ENCODE data around the gene BTBD19.
"Not testable (repeated sequence)": the region's sequence is repeated elsewhere in the genome, so short reads cannot be mapped to it uniquely, and the experiment has no call there.

Gene BTBD19, protein sequence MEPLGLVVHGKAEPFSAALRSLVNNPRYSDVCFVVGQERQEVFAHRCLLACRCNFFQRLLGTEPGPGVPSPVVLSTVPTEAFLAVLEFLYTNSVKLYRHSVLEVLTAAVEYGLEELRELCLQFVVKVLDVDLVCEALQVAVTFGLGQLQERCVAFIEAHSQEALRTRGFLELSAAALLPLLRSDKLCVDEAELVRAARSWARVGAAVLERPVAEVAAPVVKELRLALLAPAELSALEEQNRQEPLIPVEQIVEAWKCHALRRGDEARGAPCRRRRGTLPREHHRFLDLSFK

DNA sequence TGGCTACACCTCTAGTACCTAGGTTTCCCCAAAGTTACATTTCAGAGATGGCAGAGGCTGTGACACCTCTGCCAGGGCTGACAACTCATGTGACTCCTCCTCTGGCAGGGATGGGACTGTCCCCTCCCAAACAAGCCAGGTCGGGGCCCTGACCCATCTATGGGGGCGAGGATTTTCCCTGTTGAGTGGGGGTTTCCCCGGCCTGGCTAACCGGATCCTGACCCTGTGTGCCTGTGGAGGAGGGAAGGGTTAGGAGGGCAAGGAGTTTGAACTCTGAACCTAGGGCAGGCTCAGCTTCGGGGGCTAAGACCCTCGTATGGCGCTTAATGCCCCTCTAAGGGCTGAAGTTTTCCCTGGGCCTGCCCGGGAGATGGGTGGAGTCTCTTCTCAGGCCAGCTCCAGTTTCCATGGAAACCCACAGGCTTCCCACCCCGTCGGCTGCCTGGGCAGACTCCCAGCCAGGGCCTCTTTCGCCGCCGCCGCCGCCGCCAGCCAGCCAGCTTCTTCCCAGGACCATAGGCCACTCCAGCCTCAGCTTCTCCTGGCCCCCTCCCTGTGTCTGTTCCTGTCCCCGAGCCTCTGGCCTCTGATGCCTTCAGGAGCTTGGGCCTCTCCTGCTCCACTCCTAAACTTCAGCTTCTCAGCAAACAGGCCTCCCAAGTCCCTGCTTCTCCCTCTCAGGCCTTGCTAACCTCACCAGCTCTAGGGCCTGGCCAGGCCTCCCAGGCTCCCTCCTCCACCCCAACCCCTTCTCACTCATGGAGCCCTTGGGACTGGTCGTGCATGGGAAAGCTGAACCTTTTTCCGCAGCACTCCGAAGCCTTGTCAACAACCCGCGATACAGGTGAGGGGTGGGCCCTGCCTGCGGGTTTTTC, at the start of gene BTBD19:
TSS of gene BTBD19 (plus strand) at position 461 of the 875 bp plus-strand sequence. CDS start at position 759, 298 bp downstream.
- DNase-seq: peak; percentile 86

DNA sequence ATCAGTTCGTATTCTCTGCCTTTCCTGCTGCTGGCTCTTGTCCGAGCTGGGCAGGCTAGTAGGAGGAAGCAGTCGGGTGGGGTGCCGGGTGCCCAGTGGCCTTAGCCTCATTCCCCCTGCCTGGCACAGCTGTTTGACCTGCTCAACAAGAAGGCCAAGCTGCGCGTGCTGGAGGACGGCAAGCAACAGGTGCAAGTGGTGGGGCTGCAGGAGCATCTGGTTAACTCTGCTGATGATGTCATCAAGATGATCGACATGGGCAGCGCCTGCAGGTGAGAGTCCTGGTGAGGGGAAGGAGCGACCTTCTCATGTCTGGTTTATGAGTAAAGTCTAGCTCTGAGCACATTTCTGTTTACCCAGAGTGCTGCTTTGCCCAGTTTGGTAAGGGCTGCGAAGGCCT, 49.2 kb upstream of the BTBD19 start:
- DNase-seq: no peak

DNA sequence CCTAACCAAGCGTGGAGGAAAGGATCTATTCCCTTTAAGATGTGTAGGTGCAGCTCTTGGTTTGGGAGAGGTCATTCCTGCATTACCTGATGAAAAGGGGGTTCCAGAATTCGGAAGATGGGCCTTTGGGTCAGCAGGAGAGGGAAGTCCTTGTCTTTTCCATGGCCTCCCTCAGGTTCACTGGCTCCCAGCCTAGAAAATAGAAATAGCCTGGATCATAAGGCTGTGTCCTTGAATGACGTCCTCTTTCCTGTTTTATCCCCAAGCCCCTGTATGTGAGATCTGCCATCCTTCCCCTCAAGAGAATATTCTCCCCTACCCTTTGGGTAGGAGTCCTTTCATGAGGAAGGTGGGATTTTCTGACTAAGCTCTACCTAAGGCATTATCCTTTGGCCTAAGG, 47.4 kb upstream of the BTBD19 start:
- no peak for DNase-seq

DNA sequence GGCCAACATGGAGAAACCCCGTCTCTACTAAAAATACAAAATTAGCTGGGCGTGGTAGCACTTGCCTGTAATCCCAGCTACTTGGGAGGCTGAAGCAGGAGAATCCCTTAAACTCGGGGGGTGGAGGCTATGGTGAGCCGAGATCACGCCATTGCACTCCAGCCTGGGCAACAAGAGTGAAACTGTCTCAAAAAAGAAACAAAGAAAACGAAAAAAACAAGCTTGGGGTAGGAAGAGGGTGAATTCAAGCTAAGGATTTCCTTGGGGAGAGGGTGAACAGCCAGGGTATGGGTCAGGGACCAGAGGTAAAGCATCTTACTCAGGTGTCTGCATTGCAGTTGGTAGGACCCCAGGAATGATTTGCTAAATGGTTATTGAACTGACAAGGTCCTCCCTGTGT, 41.9 kb upstream of the BTBD19 start:
- not testable (repeated sequence) for DNase-seq

DNA sequence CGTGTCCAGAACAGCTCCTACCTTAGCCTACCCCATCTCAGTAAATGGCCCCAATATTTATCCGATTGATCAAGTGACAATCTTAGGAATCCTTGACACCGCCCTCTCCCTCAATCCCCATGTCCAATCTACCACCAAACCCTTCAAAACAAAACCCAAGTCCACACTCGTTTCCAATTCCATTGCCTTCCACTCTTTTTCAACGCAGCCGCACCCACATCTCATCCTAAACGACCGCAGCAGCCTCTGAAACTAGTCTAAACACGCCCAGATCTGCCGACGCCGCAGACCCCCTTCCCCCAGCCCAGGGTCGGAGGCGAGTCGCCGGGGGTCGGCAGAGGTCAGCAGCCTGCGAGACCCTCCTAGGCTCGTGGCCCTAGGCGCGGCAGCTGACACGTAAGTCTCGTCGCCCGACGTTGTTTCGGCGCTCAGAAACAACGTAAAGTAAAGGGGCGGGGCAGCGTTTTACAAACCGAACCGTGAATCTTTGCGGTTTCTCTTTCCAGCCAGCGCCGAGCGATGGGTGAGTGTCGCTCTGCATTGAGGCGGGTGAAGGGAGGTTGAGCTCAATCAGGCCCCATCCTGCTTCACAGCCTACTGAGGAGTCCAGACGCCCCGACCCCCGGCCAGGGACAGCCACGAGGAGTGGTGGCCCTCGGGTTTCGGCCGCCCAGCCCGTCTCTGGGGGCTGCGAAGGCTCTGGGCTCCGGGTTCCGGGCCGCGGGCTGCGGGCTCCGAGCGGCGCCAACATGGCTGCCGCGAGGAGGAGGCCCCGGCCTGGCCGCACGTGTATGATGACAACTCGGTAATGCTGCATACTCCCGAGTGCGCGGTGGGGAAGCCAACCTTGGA, 33.0 kb upstream of the BTBD19 start, which contains the start of gene RPS8:
TSS of gene RPS8 (plus strand) at position 463 of the 852 bp plus-strand sequence. CDS start at position 520, 57 bp downstream.
- DNase-seq: peak; percentile 92

DNA sequence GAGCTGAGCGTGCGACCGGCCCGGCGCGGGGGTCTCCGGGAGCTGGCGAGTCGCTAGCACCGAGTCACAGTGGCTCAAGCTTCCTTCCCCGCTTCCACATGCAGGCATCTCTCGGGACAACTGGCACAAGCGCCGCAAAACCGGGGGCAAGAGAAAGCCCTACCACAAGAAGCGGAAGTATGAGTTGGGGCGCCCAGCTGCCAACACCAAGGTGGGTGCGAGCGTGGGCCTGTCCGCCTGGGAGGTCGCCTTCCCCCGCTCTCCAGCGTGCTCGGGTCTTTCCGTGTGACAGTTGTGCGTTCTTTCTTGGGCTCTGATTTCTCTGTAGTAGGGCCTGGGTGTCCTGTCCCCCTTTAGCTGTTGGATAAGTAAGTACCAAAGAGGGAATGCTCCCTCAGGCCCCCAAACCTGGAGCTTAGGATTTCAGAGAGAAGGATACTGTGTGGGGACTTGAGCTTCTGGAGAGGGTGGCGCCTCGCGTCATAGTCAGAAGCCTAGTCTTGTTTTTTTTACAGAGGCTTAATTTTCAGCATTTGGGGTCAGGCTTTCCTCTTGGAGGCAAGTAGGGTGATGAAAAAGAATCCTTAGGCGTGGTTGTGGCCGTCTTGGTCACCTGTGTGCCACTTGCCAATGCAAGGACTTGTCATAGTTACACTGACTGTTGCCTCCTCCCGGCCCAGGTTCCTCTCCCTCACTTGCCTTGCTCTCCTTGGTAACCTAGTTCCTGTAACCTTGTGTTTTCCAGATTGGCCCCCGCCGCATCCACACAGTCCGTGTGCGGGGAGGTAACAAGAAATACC, 32.2 kb upstream of the BTBD19 start:
- peak; percentile 58 for DNase-seq

DNA sequence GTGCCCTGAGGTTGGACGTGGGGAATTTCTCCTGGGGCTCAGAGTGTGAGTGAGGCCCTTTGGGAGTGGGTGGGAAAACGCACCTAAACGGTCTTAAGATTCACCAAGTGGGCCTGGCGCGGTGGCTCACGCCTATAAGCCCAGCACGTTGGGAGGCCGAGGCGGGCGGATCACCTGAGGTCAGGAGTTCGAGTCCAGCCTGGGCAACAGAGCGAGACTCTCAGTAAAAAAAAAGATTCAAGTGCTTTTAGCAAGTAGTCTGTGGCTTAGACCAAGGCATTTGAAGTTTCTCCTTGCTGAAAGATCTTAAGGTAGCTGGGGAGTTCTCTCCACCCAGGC, 31.6 kb upstream of the BTBD19 start:
- DNase-seq: no peak

DNA sequence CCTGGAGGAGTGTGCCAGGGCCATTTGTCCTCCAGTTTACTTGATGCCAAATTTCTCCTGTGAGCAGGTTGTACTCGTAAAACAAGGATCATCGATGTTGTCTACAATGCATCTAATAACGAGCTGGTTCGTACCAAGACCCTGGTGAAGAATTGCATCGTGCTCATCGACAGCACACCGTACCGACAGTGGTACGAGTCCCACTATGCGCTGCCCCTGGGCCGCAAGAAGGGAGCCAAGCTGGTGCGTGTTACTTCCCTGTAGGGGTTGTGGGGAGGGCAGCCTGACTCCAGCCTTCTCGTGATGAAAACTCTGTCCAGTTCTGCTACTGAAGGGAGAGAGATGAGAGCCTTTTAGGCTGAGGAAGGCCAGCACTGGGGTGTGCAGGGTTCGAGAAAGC, 30.8 kb upstream of the BTBD19 start:
- no peak for DNase-seq

DNA sequence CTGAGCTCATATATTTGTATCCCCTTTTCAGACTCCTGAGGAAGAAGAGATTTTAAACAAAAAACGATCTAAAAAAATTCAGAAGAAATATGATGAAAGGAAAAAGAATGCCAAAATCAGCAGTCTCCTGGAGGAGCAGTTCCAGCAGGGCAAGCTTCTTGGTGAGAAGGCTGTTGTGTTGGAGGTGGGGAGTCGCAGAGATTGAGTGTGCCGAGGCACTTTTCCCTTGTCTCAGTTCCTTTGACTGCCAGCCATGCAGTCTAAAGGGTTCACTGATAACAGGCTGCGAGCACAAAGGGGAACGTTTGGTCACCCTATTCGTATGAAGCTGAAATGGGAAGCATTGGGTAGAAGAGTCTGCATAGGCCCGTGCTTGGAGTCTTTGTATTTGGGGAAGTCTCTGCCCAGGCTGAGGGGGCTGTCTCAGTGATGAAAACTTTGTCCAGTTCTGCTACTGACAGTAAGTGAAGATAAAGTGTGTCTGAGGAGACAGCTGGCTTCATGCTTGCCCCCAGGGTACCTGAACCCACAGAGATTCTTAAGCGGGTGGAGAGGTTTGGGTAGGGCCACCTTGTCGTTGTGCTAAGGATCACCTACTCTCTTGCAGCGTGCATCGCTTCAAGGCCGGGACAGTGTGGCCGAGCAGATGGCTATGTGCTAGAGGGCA, 30.2 kb upstream of the BTBD19 start:
- no peak for DNase-seq

DNA sequence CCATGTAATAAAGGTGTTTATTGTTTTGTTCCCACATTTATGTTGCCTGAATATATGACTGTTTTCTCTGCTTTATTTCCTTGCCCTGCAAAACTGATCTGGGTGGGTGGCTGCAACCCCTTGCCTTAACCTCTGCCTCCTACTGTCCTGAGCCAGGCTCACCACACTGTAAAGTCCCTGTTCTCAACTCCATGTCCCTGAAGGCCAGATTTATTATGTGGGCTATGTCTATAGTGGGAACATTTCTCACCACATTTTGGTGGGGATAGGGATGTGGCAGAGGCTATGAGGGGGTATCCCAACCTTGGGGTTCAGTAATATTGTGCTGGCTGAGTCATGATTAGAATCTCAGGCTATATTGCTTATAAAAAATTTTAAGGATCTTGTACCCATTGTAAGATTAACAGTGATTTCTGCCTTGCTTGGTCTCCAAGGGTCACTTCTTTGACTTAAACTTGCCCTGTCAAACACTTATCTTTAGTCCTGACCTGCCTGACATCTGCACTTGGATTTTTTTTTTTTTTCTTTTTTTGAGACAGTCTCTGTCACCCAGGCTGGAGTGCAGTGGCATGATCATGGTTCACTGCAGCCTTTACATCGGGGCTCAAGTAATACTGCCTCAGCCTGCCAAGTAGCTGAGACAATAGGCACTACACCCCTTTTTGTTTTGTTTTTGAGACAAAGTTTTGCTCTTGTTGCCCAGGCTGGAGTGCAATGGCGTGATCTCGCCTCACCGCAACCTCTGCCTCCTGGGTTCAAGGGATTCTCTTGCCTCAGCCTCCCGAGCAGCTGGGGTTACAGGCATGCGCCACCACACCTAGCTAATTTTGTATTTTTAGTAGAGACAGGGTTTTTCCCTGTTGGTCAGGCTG, 29.4 kb upstream of the BTBD19 start:
- no peak for DNase-seq

DNA sequence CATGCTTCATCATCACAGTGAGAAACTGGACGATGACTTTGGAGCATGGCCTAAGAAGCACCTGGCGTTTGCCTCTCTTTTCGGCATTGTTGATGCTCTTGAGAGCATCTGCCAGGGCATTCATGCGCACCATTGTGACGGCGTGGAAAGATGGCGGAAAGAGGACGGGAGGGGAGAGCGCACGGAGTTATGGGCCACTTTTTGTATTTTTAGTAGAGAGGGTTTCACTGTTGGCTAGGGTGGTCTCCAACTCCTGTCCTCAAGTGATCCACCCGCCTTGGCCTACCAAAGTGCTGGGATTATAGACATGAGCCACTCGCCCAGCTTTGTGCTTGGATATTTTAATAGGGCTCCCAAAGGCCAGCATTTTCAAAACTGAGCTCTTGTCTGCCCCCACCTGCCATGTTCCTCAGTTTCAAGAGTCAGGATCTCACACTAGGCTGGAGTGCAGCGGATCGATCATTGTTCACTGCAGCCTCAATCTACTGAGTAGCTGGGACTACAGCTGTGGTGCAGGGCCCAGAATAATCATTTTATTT, 27.7 kb upstream of the BTBD19 start:
- DNase-seq: no peak

DNA sequence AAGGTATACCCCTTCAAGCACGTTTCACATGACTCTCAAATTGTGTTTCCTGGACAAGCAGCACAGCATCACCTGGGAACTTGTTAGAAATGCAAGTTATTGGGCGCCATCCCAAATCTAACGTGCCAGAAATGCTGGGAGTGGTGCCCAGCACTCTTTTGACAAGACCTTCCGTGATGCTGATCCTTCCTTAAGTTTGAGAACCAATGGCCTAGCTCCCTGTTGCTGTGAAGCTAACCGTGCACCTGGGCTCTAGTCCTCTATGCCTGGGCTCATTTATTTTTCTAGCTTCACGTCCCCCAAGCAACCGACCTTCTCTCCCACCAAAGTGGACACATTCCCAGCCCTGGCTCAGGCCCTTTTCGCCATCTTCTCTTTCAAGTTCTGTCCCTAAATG, 24.6 kb upstream of the BTBD19 start:
- DNase-seq: no peak

DNA sequence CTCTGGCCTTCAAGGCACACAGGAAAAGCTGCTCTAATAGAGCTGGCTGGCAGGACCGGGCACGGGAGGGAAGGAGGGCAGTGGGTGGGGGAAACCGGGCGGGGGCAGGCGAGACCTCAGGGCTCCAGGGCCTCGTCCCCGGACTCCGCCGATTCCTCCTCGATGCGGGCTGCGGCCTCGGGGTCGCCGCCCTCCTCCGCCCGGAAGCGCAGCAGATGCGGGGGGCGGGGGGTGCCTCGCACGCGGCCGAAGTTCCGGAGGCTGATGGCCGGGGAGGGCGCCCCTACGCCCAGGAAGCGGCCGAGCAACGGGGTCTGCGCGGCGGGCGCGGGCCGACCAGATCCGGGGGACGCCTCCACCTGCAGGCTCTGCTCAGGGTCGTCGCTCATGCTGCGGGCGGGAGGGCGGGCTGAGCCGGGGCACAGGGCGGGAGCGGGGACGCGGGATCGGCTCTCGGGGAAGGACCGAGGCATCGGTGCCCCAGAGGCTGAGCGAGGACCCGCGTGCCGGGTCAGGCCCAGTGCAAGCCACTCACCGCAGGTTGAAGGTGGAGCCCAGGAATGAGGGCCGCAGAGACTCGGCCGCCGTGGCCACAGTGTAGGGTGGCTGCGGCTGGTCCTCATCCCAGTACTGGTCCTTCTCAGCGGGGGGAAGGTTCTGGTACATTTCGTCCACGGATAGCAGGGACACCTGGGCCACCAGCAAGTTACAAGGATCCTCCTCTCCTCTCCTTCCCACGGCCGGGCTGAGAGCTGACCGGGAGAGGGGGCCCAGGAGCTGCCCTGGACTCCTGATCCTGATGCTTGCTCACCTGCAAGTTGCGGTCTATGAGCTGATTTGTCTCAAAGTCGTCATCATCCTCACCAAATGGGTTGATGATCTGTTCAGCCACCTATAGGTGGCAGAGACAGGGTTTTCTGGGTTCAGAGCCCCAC, 24.0 kb upstream of the BTBD19 start:
- peak; percentile 38 for DNase-seq

DNA sequence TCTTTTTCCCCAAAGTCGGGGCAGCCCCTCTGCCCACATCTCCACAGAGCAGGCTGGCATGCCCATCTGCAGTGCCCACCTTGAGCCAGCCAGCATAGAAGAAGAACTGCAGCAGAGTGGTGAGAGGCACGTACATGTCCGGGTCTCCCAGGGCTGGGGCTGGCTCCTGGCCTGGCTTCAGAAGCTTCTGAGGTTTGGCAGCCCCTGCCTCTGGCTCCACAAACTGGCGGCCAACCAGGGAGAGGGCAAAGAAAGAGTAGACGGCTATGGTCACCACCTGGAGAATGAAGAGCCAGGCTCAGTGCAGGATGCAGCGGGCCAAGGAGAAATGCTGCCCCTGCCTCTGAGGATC, 23.3 kb upstream of the BTBD19 start:
- no peak for DNase-seq

DNA sequence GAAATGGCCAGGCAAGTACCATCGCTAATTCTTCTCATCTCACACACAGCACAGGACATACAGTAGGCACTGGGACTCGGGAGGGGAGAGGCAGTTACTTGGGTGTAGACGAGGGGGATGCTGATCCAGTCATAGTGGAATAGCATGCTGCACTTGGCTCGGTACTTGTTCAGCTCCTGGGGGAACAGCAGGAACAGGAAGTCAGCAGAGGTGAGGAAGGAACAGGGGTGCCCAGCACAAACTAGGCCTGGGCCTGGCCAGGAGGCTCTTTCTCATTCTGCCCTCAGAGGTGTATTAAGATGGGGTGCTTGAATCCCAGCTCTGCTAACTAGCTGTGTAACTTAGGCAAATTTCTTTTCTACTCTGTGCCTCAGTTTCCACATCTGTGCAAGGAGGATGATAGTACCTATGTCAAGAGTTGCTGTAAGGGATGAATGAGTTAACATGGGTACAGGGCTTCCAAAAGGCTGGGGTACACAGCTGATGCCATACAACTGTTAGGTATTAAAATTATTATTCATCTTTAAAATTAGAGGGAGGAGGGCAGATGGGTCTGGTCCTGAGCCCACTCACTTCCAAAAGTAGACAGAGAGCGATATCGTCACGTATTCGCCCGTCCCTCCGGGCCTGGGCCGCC, 22.7 kb upstream of the BTBD19 start:
- DNase-seq: no peak

DNA sequence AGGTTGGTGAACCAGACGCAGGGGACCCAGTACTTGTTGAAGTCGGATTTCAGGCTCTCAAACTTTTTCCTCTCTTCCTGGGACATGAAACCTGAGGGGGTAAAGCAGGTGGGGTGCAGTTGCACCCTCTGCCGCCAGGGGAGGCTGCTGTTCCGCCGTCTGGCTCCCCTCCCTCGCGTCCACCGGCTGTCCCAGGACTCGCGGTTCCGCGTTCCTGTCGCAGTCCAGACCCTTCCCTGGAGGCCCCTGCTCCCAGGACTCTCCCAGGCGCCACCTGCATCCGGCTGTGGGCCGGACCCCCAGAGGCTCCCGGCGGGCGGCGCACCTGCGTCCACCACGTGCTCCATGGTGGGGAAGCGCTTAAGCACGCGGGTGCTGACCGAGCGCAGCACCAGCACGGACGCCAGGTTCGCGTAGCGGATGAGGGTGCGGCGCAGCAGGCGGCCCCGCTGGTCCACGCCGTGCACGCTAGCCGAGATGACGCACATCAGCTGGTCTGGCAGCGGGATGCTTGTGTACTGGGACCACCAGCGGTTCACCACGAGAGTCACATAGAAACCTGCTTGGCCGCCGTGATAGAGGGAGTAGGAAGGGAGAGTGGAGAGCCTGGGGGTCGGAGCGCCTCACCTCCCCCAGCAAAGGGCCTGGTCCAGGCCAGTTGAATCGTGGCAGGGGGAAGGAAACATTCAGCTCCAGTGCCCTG, 22.0 kb upstream of the BTBD19 start:
- DNase-seq: peak; percentile 81

DNA sequence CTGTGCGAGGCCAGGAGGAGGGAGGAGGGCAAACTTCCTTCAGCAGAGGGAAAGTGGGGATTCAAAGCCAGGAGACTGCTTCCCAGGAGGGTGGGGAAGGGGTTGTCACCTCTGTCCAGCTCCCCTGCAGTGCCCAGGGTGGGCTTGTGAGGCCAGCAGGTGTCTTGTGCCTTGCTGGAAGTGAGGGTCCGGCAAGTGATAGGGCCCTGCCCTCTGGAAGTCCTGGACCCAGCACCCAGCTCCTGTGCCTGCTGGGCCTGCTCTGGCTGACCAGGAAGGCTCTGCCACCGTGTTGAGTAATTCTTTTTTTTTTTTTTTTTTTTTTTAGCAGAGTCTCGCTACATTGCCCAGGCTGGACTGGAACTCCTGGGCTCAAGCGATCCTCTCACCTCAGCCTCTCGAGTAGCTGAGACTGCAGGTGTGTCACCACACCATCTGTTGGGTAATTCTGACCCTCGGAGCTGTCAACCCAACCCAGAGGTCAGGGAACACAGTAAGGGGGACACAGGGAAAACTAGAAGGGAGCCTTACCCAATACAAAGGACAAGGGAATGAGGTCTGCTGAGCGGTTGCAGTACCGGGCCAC, 21.4 kb upstream of the BTBD19 start:
- DNase-seq: no peak

DNA sequence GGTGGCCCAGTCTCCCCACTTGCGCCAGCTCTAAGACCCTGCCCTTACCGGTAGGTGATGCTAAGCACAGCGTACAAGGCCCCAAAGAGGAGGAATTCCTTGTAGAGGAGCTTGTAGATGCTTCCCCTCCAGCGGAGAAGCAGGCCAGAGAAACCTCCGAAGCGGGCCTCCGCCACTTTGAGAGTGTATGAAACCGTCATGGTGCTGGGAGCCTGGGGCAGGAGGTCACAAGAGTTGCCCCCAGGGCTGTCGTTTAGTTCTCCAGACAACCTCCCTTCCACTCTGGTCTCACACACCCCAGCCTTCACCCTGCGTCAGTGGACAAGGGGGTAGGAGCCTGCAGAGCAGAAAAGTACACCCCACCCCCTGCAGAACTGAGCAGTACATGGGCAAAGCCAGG, 20.8 kb upstream of the BTBD19 start:
- DNase-seq: no peak

All from CD4-positive, alpha-beta T cell treated with Interleukin-21 for 1 hour (primary cell).